ENCODE data around the gene PDGFC. TPM values are rescaled to one million over a fixed set of nuclear protein-coding genes. Genes with fewer than 3 reads are reported as not detected.

The PDGFC gene
- total and polyA plus RNA-seq, 8 donors, result 4.9 to 39.8 (median 10.8) TPM

GRCh38 chr4:156974264-156974663 is 2.7 kb upstream of the PDGFC start:
- Histone ChIP-seq H3K27me3 (no peaks in the 10 kb centered on the region), H3K4me3 (no peak overlapping the region), H3K9me3 (no peaks in the 10 kb centered on the region), H3K4me1 (peaks cover 9 to 24% (median 16%) of the 10 kb centered on the region in 4 donors), H3K36me3 (no peaks in the 10 kb centered on the region), H3K27ac (no peak overlapping the region)
- TF ChIP-seq, protein P1, sequence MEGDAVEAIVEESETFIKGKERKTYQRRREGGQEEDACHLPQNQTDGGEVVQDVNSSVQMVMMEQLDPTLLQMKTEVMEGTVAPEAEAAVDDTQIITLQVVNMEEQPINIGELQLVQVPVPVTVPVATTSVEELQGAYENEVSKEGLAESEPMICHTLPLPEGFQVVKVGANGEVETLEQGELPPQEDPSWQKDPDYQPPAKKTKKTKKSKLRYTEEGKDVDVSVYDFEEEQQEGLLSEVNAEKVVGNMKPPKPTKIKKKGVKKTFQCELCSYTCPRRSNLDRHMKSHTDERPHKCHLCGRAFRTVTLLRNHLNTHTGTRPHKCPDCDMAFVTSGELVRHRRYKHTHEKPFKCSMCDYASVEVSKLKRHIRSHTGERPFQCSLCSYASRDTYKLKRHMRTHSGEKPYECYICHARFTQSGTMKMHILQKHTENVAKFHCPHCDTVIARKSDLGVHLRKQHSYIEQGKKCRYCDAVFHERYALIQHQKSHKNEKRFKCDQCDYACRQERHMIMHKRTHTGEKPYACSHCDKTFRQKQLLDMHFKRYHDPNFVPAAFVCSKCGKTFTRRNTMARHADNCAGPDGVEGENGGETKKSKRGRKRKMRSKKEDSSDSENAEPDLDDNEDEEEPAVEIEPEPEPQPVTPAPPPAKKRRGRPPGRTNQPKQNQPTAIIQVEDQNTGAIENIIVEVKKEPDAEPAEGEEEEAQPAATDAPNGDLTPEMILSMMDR (IDR thresholded peaks at IDR 0.05), result no peak
- TF ChIP-seq POLR2A (IDR thresholded peaks at IDR 0.05) (no peak), POLR2AphosphoS5 (IDR thresholded peaks at IDR 0.05) (no peak)
- intact Hi-C loops (cut with DNase I; ENCODE audit: low total_unique reads), result no loop called here
- DNase-seq, result no peak
- 91 to 98% (median 98%) methylated on average over 1 of the region's 1 CpG for WGBS, 5 donors

DNA sequence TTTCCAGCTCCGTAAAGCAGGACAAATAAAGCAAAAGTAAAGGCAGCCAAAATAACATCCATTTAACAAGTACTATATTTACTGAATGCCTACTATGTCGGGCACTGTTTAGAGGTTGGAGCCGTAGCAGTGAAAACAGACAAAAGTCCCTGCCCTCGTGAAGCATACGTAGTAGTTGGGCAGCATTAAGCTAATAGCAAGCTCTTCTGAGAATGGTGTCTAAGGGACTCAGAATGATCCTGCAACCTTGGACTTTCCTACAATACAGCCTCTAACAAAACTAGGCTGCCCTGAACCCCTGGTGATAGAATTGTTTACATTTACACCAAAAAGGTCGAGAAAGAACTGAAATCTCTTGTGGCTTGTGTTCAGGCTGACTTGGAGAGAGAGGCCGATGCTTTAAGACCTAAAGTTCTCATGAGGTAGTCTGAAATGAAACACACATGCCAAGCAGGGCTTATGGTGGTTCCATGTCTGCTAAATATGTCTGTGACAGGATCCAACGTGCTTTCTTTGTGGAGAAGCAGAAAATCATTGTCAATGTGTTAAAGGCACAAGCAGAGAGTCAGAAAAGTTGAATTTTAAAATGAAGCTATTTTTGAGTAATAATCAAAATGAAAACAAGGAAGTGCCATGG is 898 bp upstream of the PDGFC start:
- Histone ChIP-seq H3K27me3 (no peaks in the 10 kb centered on the region), H3K36me3 (no peaks in the 10 kb centered on the region), H3K4me3 (peak overlapping the region; percentile 62 to 75 (median 72)), H3K4me1 (peaks cover 15 to 41% (median 28%) of the 10 kb centered on the region in 4 donors), H3K27ac (peak overlapping the region; percentile 89 to 97 (median 95)), H3K9me3 (no peaks in the 10 kb centered on the region)
- DNase-seq, result peak in 1 of 2 donors; percentile 36
- no peak for TF ChIP-seq POLR2AphosphoS5 (IDR thresholded peaks at IDR 0.05)
- TF ChIP-seq, protein P1 (IDR thresholded peaks at IDR 0.05), result no peak
- TF ChIP-seq POLR2A (IDR thresholded peaks at IDR 0.05), result no peak
- no peak for TF ChIP-seq EP300 (IDR thresholded peaks at IDR 0.05)
- WGBS, 5 donors, result 7 to 14% (median 9%) methylated on average over 8 of the region's 8 CpGs
- intact Hi-C loops (cut with DNase I; ENCODE audit: low total_unique reads), result no loop called here

DNA sequence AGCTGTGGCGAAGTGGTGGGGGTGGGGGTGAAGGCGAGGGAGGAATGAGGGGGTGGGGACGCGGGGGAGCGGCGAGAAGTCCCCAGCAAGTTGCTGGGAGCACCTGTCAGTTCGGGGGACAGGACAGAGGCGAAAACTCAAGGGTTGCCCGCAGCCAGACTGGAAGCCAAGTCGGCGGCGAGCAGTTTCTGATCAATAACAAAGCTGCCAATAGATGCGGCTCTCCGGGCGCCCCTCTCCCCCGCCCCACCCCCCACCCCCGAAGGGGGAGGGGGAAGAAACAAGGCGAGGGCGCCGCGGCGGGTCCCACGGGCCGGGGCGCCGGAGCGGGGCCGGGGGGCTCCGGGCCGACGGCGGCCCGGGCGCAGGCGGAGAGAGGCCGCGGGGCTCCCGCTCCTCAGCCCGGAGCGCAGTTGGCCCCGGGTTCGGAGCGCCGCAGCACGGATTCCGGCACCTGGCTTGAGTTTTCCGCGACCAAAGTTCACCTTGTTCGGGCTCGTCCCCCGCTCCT is 379 bp downstream of the PDGFC start:
- peak overlapping the region; percentile 89 to 97 (median 95) for H3K27ac ChIP-seq
- H3K4me1 ChIP-seq, result peaks cover 15 to 51% (median 34%) of the 10 kb centered on the region in 4 donors
- TF ChIP-seq, protein P1 (IDR thresholded peaks at IDR 0.05), result no peak
- no peak for TF ChIP-seq POLR2AphosphoS5 (IDR thresholded peaks at IDR 0.05)
- no peak for TF ChIP-seq EP300 (IDR thresholded peaks at IDR 0.05)
- TF ChIP-seq POLR2A (IDR thresholded peaks at IDR 0.05), result no peak
- peak in 1 of 2 donors; percentile 34 for DNase-seq
- intact Hi-C loops (cut with DNase I; ENCODE audit: low total_unique reads), result no loop called here
- H3K36me3 ChIP-seq, result no peaks in the 10 kb centered on the region
- H3K27me3 ChIP-seq, result no peaks in the 10 kb centered on the region
- 0 to 5% (median 2%) methylated on average over 15 to 51 of the region's 51 CpGs for WGBS, 5 donors
- peak overlapping the region; percentile 62 to 75 (median 72) for H3K4me3 ChIP-seq
- no peaks in the 10 kb centered on the region for H3K9me3 ChIP-seq

DNA sequence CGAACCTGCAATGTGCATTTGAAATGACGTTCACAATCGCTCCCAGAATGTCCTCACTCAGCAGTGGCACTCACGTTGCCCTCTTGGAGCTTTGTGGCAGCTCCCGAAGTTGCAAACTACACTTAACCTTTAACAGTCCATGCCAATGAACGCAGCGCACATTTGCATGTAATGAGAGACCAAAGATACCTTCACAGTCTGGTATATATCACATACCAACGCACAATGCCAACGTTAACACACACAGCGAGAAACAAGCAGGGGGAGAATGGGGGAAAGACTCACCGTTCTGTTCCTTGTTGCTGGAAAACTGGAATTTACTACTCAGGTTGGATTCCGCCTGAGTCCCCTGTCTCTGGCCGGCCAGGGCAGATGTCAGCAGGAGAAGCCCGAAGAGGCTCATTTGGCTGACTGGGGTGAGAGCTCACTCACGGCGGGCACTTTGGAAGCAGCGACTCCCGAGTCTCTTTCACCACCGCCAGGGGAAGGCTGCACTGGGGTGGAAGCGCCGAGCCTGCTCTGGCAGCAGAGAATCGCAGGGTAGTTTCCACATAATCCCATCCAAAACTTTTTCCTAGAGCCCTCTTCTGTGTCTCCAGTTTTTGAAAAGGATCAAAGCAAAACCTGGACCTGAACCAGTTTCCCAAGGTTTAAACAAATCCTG is 966 bp downstream of the PDGFC start:
- H3K4me3 ChIP-seq, result peak overlapping the region; percentile 62 to 75 (median 72)
- intact Hi-C loops (cut with DNase I; ENCODE audit: low total_unique reads), result no loop called here
- H3K27ac ChIP-seq, result peak overlapping the region; percentile 89 to 97 (median 95)
- no peaks in the 10 kb centered on the region for H3K27me3 ChIP-seq
- TF ChIP-seq EP300 (IDR thresholded peaks at IDR 0.05) (no peak), POLR2AphosphoS5 (IDR thresholded peaks at IDR 0.05) (peak; percentile 3 to 58 (median 42))
- TF ChIP-seq, protein P1 (IDR thresholded peaks at IDR 0.05), result peak in 5 of 7 experiments; percentile 25 to 41 (median 35)
- H3K9me3 ChIP-seq, result no peaks in the 10 kb centered on the region
- DNase-seq, result peak; percentile 64 to 86
- peaks cover 15 to 50% (median 34%) of the 10 kb centered on the region in 4 donors for H3K4me1 ChIP-seq
- no peaks in the 10 kb centered on the region for H3K36me3 ChIP-seq
- WGBS, 5 donors, result 1 to 3% (median 2%) methylated on average over 17 to 22 of the region's 22 CpGs

All from stomach (tissue), 9 donors.